A673 (cell line): ENCODE data around the gene TET3. TPM values are rescaled to one million over a fixed set of nuclear protein-coding genes. Genes with fewer than 3 reads are reported as not detected.

Experiments used
- BruUV-seq: library from RNA; stranded (reverse); fragments of 400-500 nt; replicated peaks from 2 replicates; lab custom pipeline; 2021; lab: Mats Ljungman, UMichigan
- CTCF ChIA-PET: fragments of 300-600 bp; sonication (Branson Sonifier 250); formaldehyde crosslinking; loops from one replicate; lab custom pipeline; 2022; ENCODE audit warnings: antibody characterized with exemption; lab: Charles Lee
- POLR2A ChIA-PET: fragments of 300-600 bp; sonication (Branson Sonifier 250); formaldehyde crosslinking; loops from one replicate; lab custom pipeline; 2022; ENCODE audit warnings: antibody characterized with exemption; ENCODE audit not compliant: low non-redundant PET; lab: Charles Lee
- DNase-seq: peaks from one replicate; pipeline ENCODE4 v3.0.0-alpha.2; 2015; ENCODE audit warnings: low spot score
- H3K27ac ChIP-seq: fragments of 200-600 bp; sonication (generic); 2 replicates; pipeline ENCODE4 v1.5.1; 2016; ENCODE audit warnings: mixed run types, low read depth, mild to moderate bottlenecking, mixed read lengths, antibody characterized with exemption, low read length; ENCODE audit not compliant: poor library complexity, severe bottlenecking
- H3K27me3 ChIP-seq: fragments of 200-600 bp; sonication (generic); replicated peaks from 2 replicates; pipeline ENCODE4 v1.6.1; 2017; ENCODE audit warnings: mixed run types, low read depth, mild to moderate bottlenecking, mixed read lengths, antibody characterized with exemption, low read length; ENCODE audit not compliant: insufficient read depth, poor library complexity
- H3K36me3 ChIP-seq: fragments of 200-600 bp; sonication (generic); 2 replicates; pipeline ENCODE4 v1.6.1; 2016; ENCODE audit warnings: mixed run types, mild to moderate bottlenecking, mixed read lengths, antibody characterized with exemption, low read length; ENCODE audit not compliant: insufficient read depth, poor library complexity, severe bottlenecking
- H3K4me1 ChIP-seq: fragments of 200-600 bp; sonication (generic); 2 replicates; pipeline ENCODE4 v1.6.1; 2017; ENCODE audit warnings: mixed run types, mild to moderate bottlenecking, mixed read lengths, antibody characterized with exemption, low read length; ENCODE audit not compliant: insufficient read depth, poor library complexity, severe bottlenecking
- H3K4me3 ChIP-seq: fragments of 200-600 bp; sonication (generic); 2 replicates; pipeline ENCODE4 v1.5.1; 2016; ENCODE audit warnings: low read depth, mixed run types, mild to moderate bottlenecking, mixed read lengths, low read length; ENCODE audit not compliant: poor library complexity, severe bottlenecking
- H3K9me3 ChIP-seq: fragments of 200-600 bp; sonication (generic); 2 replicates; pipeline ENCODE4 v1.6.1; 2016; ENCODE audit warnings: mixed run types, low read depth, mild to moderate bottlenecking, mixed read lengths, antibody characterized with exemption, low read length; ENCODE audit not compliant: poor library complexity, severe bottlenecking
- CTCF ChIP-seq: fragments of 300-800, 200-600 bp; sonication (generic); conservative IDR thresholded peaks from 2 replicates; pipeline ENCODE4 v1.5.1; 2017; ENCODE audit warnings: low read depth, mild to moderate bottlenecking, antibody characterized with exemption, low read length, moderate library complexity, mixed read lengths
- EZH2 ChIP-seq: fragments of 200-600 bp; sonication (generic); IDR thresholded peaks from 2 replicates; pipeline ENCODE4 v1.6.1; 2017; ENCODE audit warnings: borderline replicate concordance, low read depth, mild to moderate bottlenecking, mixed read lengths, antibody characterized with exemption, low read length; ENCODE audit not compliant: poor library complexity, severe bottlenecking
- intact Hi-C: fragments of 100-400 bp; cut with micrococcal nuclease; formaldehyde crosslinking; loops from one replicate; pipeline ENCODE4 v1.10.0; 2022; ENCODE audit not compliant: unreplicated experiment
- total RNA-seq: library from RNA; stranded (reverse); gene quantifications from 2 replicates; pipeline ENCODE4 v1.2.3, GENCODE V29; 2021

The TET3 gene
- total RNA-seq, 1 experiment from 2014 or later: 26.3 TPM

GRCh38 chr2:74024216-74024615, 39.5 kb downstream of the TET3 start:
- Histone ChIP-seq H3K27me3 (no peaks in the 10 kb centered on the region), H3K4me1 (peaks cover 15% of the 10 kb centered on the region), H3K27ac (no peak overlapping the region), H3K4me3 (no peak overlapping the region), H3K9me3 (peaks cover 4% of the 10 kb centered on the region), H3K36me3 (no peaks in the 10 kb centered on the region)
- TF ChIP-seq CTCF (no peak), EZH2 (no peak)
- ChIA-PET CTCF (no interaction called here), POLR2A (no interaction called here)
- intact Hi-C loops: no loop called here
- BruUV-seq: no TSS peak
- no peak for DNase-seq

- ChIA-PET POLR2A (interaction anchor here (0.6 to 0.7 kb wide), 2 partner anchors 34 to 933 kb away, joined by 3 to 6 read pairs; no protein-coding TSS in a partner anchor), CTCF (no interaction called here)
- Histone ChIP-seq H3K4me1 (peaks cover 4% of the 10 kb centered on the region), H3K4me3 (no peak overlapping the region), H3K9me3 (peaks cover 4% of the 10 kb centered on the region), H3K27me3 (no peaks in the 10 kb centered on the region), H3K27ac (no peak overlapping the region), H3K36me3 (no peaks in the 10 kb centered on the region)
- no peak for DNase-seq
- BruUV-seq: no TSS peak
- TF ChIP-seq CTCF (no peak), EZH2 (no peak)
- intact Hi-C loops: no loop called here
Observed at GRCh38 chr2:74025971-74026612, 41.4 kb downstream of the TET3 start.

- BruUV-seq: no TSS peak
- ChIA-PET POLR2A (interaction anchor here (0.6 to 0.7 kb wide), 2 partner anchors 35 to 932 kb away, joined by 3 to 6 read pairs; no protein-coding TSS in a partner anchor), CTCF (interaction anchor here (0.6 kb wide), 1 partner anchor 79 kb away, joined by 3 read pairs; no protein-coding TSS in a partner anchor)
- Histone ChIP-seq H3K27ac (no peak overlapping the region), H3K36me3 (no peaks in the 10 kb centered on the region), H3K9me3 (peaks cover 4% of the 10 kb centered on the region), H3K27me3 (no peaks in the 10 kb centered on the region), H3K4me3 (no peak overlapping the region), H3K4me1 (peaks cover 7% of the 10 kb centered on the region)
- TF ChIP-seq EZH2 (no peak), CTCF (no peak)
- intact Hi-C loops: no loop called here
- no peak for DNase-seq
Observed at GRCh38 chr2:74026687-74027241, 42.1 kb downstream of the TET3 start.
